C4-2B (cell line): ENCODE data around the gene SPTLC2.

Experiments used
- ZFX ChIP-seq: fragments of 450-650 bp; IDR thresholded peaks from 2 replicates; pipeline ENCODE4 v1.6.1; 2017
- TF ChIP-seq, protein P1 (sequence below): fragments of 450-650 bp; conservative IDR thresholded peaks from 2 replicates; pipeline ENCODE4 v1.5.1; 2017; ENCODE audit warnings: mild to moderate bottlenecking

DNA sequence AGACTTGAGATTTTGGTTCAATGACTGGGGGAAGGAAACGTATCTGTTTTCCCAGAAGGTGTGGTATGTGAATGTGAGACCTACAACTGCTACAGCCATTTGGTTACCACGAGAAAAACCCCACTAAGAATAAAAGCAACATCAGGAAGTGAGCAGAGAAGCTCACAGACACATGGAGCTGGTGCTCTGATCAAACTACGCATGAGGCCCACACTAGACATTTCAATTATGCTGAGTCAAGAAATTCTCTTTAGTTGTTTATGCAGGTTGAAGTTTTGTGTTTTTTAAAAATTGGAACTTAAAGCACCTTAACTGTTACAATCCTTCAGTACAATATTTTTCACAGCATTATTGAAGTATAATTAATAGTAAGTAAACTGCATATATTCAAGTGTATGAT, 8.9 kb upstream of the SPTLC2 start:
- TF ChIP-seq, protein P1, sequence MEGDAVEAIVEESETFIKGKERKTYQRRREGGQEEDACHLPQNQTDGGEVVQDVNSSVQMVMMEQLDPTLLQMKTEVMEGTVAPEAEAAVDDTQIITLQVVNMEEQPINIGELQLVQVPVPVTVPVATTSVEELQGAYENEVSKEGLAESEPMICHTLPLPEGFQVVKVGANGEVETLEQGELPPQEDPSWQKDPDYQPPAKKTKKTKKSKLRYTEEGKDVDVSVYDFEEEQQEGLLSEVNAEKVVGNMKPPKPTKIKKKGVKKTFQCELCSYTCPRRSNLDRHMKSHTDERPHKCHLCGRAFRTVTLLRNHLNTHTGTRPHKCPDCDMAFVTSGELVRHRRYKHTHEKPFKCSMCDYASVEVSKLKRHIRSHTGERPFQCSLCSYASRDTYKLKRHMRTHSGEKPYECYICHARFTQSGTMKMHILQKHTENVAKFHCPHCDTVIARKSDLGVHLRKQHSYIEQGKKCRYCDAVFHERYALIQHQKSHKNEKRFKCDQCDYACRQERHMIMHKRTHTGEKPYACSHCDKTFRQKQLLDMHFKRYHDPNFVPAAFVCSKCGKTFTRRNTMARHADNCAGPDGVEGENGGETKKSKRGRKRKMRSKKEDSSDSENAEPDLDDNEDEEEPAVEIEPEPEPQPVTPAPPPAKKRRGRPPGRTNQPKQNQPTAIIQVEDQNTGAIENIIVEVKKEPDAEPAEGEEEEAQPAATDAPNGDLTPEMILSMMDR = no peak
- TF ChIP-seq ZFX = no peak
